Measurements from ENCODE around the gene PDP2. TPM values are rescaled to one million over a fixed set of nuclear protein-coding genes. Genes with fewer than 3 reads are reported as not detected.

PDP2 gene
- total and polyA plus RNA-seq, 7 donors, result 2.6 to 8.3 (median 5.1) TPM

GRCh38 chr16:66910175-66910940 is 30.0 kb downstream of the PDP2 start:
- intact Hi-C loops (cut with DNase I), result no loop called here
- Histone ChIP-seq H3K9me3 (no peaks in the 10 kb centered on the region), H3K36me3 (no peaks in the 10 kb centered on the region), H3K27ac (no peak overlapping the region), H3K27me3 (no peaks in the 10 kb centered on the region), H3K4me1 (peaks cover 0 to 11% (median 8%) of the 10 kb centered on the region in 4 donors), H3K4me3 (no peak overlapping the region)
- DNase-seq, result no peak
- TF ChIP-seq CTCF (IDR thresholded peaks at IDR 0.05), result no peak
- no peak for TF ChIP-seq POLR2AphosphoS5 (IDR thresholded peaks at IDR 0.05)
- WGBS, 2 donors, result 83 to 86% methylated on average over 14 of the region's 14 CpGs

- no peaks in the 10 kb centered on the region for H3K27me3 ChIP-seq
- WGBS, 2 donors, result 79 to 83% methylated on average over 5 of the region's 5 CpGs
- DNase-seq, result no peak
- peaks cover 0 to 3% (median 1%) of the 10 kb centered on the region in 4 donors for H3K4me1 ChIP-seq
- no peaks in the 10 kb centered on the region for H3K9me3 ChIP-seq
- intact Hi-C loops (cut with DNase I), result no loop called here
- H3K27ac ChIP-seq, result no peak overlapping the region
- H3K4me3 ChIP-seq, result no peak overlapping the region
- TF ChIP-seq POLR2AphosphoS5 (IDR thresholded peaks at IDR 0.05) (no peak), CTCF (IDR thresholded peaks at IDR 0.05) (no peak), EP300 (IDR thresholded peaks at IDR 0.05) (no peak), POLR2A (IDR thresholded peaks at IDR 0.05) (no peak)
- H3K36me3 ChIP-seq, result no peaks in the 10 kb centered on the region
Measured at GRCh38 chr16:66911112-66911511, 30.8 kb downstream of the PDP2 start.

DNA sequence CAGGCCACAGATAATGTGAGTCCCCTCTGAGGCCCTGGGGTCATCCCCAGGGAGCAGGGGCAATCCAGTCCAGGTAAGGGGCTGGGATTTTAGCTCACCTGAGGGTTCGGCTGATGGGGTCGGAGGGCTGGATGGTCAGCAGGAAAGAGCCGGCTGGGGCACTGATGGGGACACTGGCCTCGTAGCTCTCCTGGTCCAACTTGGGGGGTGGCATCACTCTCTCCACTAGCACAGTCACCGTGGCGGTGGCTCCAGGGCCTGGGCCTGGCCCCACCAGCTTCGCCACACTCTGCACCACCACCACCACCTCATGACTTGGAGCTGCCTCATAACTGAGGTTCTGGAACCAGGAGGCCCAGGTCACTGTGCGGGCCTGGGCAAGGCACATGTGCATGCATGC is 31.5 kb downstream of the PDP2 start:
- WGBS, 2 donors, result 93 to 96% methylated on average over 8 of the region's 8 CpGs
- no peaks in the 10 kb centered on the region for H3K9me3 ChIP-seq
- DNase-seq, result no peak
- no peaks in the 10 kb centered on the region for H3K4me1 ChIP-seq
- no peaks in the 10 kb centered on the region for H3K27me3 ChIP-seq
- H3K27ac ChIP-seq, result no peak overlapping the region
- H3K36me3 ChIP-seq, result no peaks in the 10 kb centered on the region
- TF ChIP-seq EP300 (IDR thresholded peaks at IDR 0.05) (no peak), CTCF (IDR thresholded peaks at IDR 0.05) (no peak), POLR2AphosphoS5 (IDR thresholded peaks at IDR 0.05) (no peak), POLR2A (IDR thresholded peaks at IDR 0.05) (no peak)
- intact Hi-C loops (cut with DNase I), result no loop called here
- H3K4me3 ChIP-seq, result no peak overlapping the region

GRCh38 chr16:66913081-66913480 is 32.8 kb downstream of the PDP2 start:
- TF ChIP-seq EP300 (IDR thresholded peaks at IDR 0.05), result no peak
- TF ChIP-seq POLR2AphosphoS5 (IDR thresholded peaks at IDR 0.05), result no peak
- TF ChIP-seq CTCF (IDR thresholded peaks at IDR 0.05), result no peak
- TF ChIP-seq POLR2A (IDR thresholded peaks at IDR 0.05), result no peak
- Histone ChIP-seq H3K36me3 (no peaks in the 10 kb centered on the region), H3K27me3 (no peaks in the 10 kb centered on the region), H3K4me1 (no peaks in the 10 kb centered on the region), H3K27ac (no peak overlapping the region), H3K4me3 (no peak overlapping the region), H3K9me3 (no peaks in the 10 kb centered on the region)
- WGBS, 2 donors, result 57 to 79% methylated on average over 10 of the region's 10 CpGs
- intact Hi-C loops (cut with DNase I), result no loop called here
- no peak for DNase-seq

GRCh38 chr16:66913711-66914110 is 33.4 kb downstream of the PDP2 start:
- DNase-seq, result no peak
- intact Hi-C loops (cut with DNase I), result no loop called here
- H3K36me3 ChIP-seq, result no peaks in the 10 kb centered on the region
- WGBS, 2 donors, result 72 to 88% methylated on average over 4 of the region's 4 CpGs
- no peak overlapping the region for H3K27ac ChIP-seq
- TF ChIP-seq POLR2A (IDR thresholded peaks at IDR 0.05), result no peak
- no peaks in the 10 kb centered on the region for H3K4me1 ChIP-seq
- no peak overlapping the region for H3K4me3 ChIP-seq
- no peaks in the 10 kb centered on the region for H3K9me3 ChIP-seq
- H3K27me3 ChIP-seq, result no peaks in the 10 kb centered on the region
